IPS DF 6.9 (cell line): ENCODE measurements around the gene BIRC7.

Source experiments
- DNase-seq: peaks from one replicate; pipeline ENCODE4 v3.0.0-alpha.2; 2013; ENCODE audit warnings: low read depth, low spot score
- H3K27ac ChIP-seq: one replicate; pipeline ENCODE4 v1.5.1; 2013; ENCODE audit warnings: low read length, control low read depth
- H3K27me3 ChIP-seq: 2 replicates; pipeline ENCODE4 v1.6.1; 2013; ENCODE audit warnings: mild to moderate bottlenecking, low read length; ENCODE audit not compliant: control insufficient read depth, insufficient read depth
- H3K36me3 ChIP-seq: 2 replicates; pipeline ENCODE4 v1.6.1; 2013; ENCODE audit warnings: low read length; ENCODE audit not compliant: control insufficient read depth, insufficient read depth
- H3K4me1 ChIP-seq: 2 replicates; pipeline ENCODE4 v1.6.1; 2013; ENCODE audit warnings: low read length; ENCODE audit not compliant: control insufficient read depth, insufficient read depth
- H3K4me3 ChIP-seq: 2 replicates; pipeline ENCODE4 v1.5.1; 2013; ENCODE audit warnings: mild to moderate bottlenecking, low read length
- H3K9me3 ChIP-seq: 2 replicates; pipeline ENCODE4 v1.6.1; 2013; ENCODE audit warnings: low read length, inconsistent platforms; ENCODE audit not compliant: control insufficient read depth, insufficient read depth
- WGBS: extraction: QIAGEN DNeasy Blood & Tissue Kit; methylation state at CpG from one replicate; pipeline ENCODE4 v1.1.7; 2013; ENCODE audit warnings: mixed read lengths, missing lambda C conversion rate; ENCODE audit not compliant: insufficient read length, insufficient coverage; 5-methylcytosine and 5-hydroxymethylcytosine counted together

The BIRC7 gene

GRCh38 chr20:63224412-63225081, 11.2 kb upstream of the BIRC7 start:
- Histone ChIP-seq H3K27ac (no peak overlapping the region), H3K9me3 (no peaks in the 10 kb centered on the region), H3K4me1 (peaks cover 4% of the 10 kb centered on the region), H3K36me3 (no peaks in the 10 kb centered on the region), H3K4me3 (no peak overlapping the region), H3K27me3 (no peaks in the 10 kb centered on the region)
- DNase-seq: no peak
- whole genome bisulfite sequencing: no CpG with 5 or more reads among the region's 16 CpGs

- WGBS: no CpG with 5 or more reads among the region's 7 CpGs
- Histone ChIP-seq H3K27ac (no peak overlapping the region), H3K4me1 (peaks cover 4% of the 10 kb centered on the region), H3K9me3 (no peaks in the 10 kb centered on the region), H3K27me3 (no peaks in the 10 kb centered on the region), H3K36me3 (no peaks in the 10 kb centered on the region), H3K4me3 (no peak overlapping the region)
- DNase-seq: no peak
Measured at GRCh38 chr20:63225082-63225454, 10.6 kb upstream of the BIRC7 start.

- H3K4me3 ChIP-seq: no peak overlapping the region
- H3K36me3 ChIP-seq: no peaks in the 10 kb centered on the region
- H3K4me1 ChIP-seq: peaks cover 4% of the 10 kb centered on the region
- H3K27ac ChIP-seq: no peak overlapping the region
- H3K9me3 ChIP-seq: no peaks in the 10 kb centered on the region
- DNase-seq: no peak
- H3K27me3 ChIP-seq: no peaks in the 10 kb centered on the region
- WGBS: no CpG with 5 or more reads among the region's 19 CpGs
Measured at GRCh38 chr20:63226042-63226943, 9.4 kb upstream of the BIRC7 start.

- Histone ChIP-seq H3K27me3 (no peaks in the 10 kb centered on the region), H3K36me3 (no peaks in the 10 kb centered on the region), H3K4me3 (no peak overlapping the region), H3K4me1 (peaks cover 4% of the 10 kb centered on the region), H3K9me3 (no peaks in the 10 kb centered on the region), H3K27ac (no peak overlapping the region)
- WGBS: no CpG with 5 or more reads among the region's 5 CpGs
- no peak for DNase-seq
Measured at GRCh38 chr20:63227260-63227659, 8.4 kb upstream of the BIRC7 start.

GRCh38 chr20:63228806-63229205, 6.9 kb upstream of the BIRC7 start:
- H3K9me3 ChIP-seq: no peaks in the 10 kb centered on the region
- H3K36me3 ChIP-seq: no peaks in the 10 kb centered on the region
- H3K4me3 ChIP-seq: no peak overlapping the region
- no peaks in the 10 kb centered on the region for H3K27me3 ChIP-seq
- no CpG with 5 or more reads among the region's 13 CpGs for WGBS
- H3K4me1 ChIP-seq: peaks cover 4% of the 10 kb centered on the region
- H3K27ac ChIP-seq: no peak overlapping the region
- DNase-seq: no peak

GRCh38 chr20:63230800-63231268, 4.9 kb upstream of the BIRC7 start:
- Histone ChIP-seq H3K36me3 (no peaks in the 10 kb centered on the region), H3K9me3 (no peaks in the 10 kb centered on the region), H3K27ac (no peak overlapping the region), H3K4me3 (no peak overlapping the region), H3K27me3 (no peaks in the 10 kb centered on the region), H3K4me1 (peaks cover 7% of the 10 kb centered on the region)
- no peak for DNase-seq
- no CpG with 5 or more reads among the region's 17 CpGs for WGBS

GRCh38 chr20:63232235-63233060, 3.3 kb upstream of the BIRC7 start:
- H3K4me1 ChIP-seq: peaks cover 7% of the 10 kb centered on the region

GRCh38 chr20:63233061-63233344, 2.7 kb upstream of the BIRC7 start:
- Histone ChIP-seq H3K27ac (no peak overlapping the region), H3K36me3 (no peaks in the 10 kb centered on the region), H3K27me3 (no peaks in the 10 kb centered on the region), H3K4me1 (peaks cover 7% of the 10 kb centered on the region), H3K4me3 (no peak overlapping the region), H3K9me3 (no peaks in the 10 kb centered on the region)
- no CpG with 5 or more reads among the region's 3 CpGs for WGBS
- DNase-seq: no peak

More at GRCh38 chr20:63232235-63233060, 3.3 kb upstream of the BIRC7 start:
- WGBS: no CpG with 5 or more reads among the region's 18 CpGs
- DNase-seq: no peak
- H3K27ac ChIP-seq: no peak overlapping the region
- no peak overlapping the region for H3K4me3 ChIP-seq
- H3K9me3 ChIP-seq: no peaks in the 10 kb centered on the region
- no peaks in the 10 kb centered on the region for H3K36me3 ChIP-seq
- no peaks in the 10 kb centered on the region for H3K27me3 ChIP-seq

GRCh38 chr20:63233924-63234323, 1.8 kb upstream of the BIRC7 start:
- Histone ChIP-seq H3K4me3 (no peak overlapping the region), H3K27ac (no peak overlapping the region), H3K36me3 (no peaks in the 10 kb centered on the region), H3K4me1 (peaks cover 7% of the 10 kb centered on the region), H3K9me3 (no peaks in the 10 kb centered on the region), H3K27me3 (no peaks in the 10 kb centered on the region)
- DNase-seq: no peak
- WGBS: no CpG with 5 or more reads among the region's 17 CpGs

GRCh38 chr20:63234693-63235398, 859 bp upstream of the BIRC7 start:
- no peak overlapping the region for H3K4me3 ChIP-seq
- peaks cover 4% of the 10 kb centered on the region for H3K4me1 ChIP-seq
- DNase-seq: no peak
- no peaks in the 10 kb centered on the region for H3K9me3 ChIP-seq
- no peaks in the 10 kb centered on the region for H3K36me3 ChIP-seq
- no peak overlapping the region for H3K27ac ChIP-seq
- no peaks in the 10 kb centered on the region for H3K27me3 ChIP-seq
- no CpG with 5 or more reads among the region's 20 CpGs for WGBS
